Mesothelial cell of epicardium (in vitro differentiated cells): ENCODE results near the gene PREX1. TPM values are rescaled to one million over a fixed set of nuclear protein-coding genes. Genes with fewer than 3 reads are reported as not detected.

Experiments used
- DNase-seq, 2 experiments: peaks; one replicate each; pipeline ENCODE4 v3.0.0; 2021; ENCODE audit warnings: low spot score in 2 of 2; ENCODE audit not compliant: unreplicated experiment in 2 of 2
- H3K27ac Mint-ChIP-seq: 2 replicates; pipeline ENCODE4 v1.8.0; 2021; ENCODE audit warnings: mixed read lengths
- H3K27me3 Mint-ChIP-seq: 2 replicates; pipeline ENCODE4 v1.8.0; 2021; ENCODE audit warnings: low read depth, mixed read lengths
- H3K36me3 Mint-ChIP-seq: 2 replicates; pipeline ENCODE4 v1.8.0; 2021; ENCODE audit warnings: mixed read lengths
- H3K4me1 Mint-ChIP-seq: 2 replicates; pipeline ENCODE4 v1.8.0; 2021; ENCODE audit warnings: mixed read lengths
- H3K4me3 Mint-ChIP-seq: 2 replicates; pipeline ENCODE4 v1.8.0; 2021; ENCODE audit warnings: mild to moderate bottlenecking, moderate library complexity, mixed read lengths
- H3K9me3 Mint-ChIP-seq: 2 replicates; pipeline ENCODE4 v1.8.0; 2021; ENCODE audit warnings: mixed read lengths
- total RNA-seq: library from RNA; stranded (reverse); gene quantifications from 3 replicates; pipeline ENCODE4 v1.2.1, GENCODE V29; 2021
- TF ChIP-seq, protein P1 (sequence below): fragments of 200-600 bp; sonication (generic); IDR thresholded peaks from one replicate; pipeline ENCODE4 v1.5.0; 2021; ENCODE audit warnings: antibody characterized with exemption; ENCODE audit not compliant: unreplicated experiment

Gene PREX1
- total RNA-seq, 1 donor from 2014 or later = 8.3 TPM

DNA sequence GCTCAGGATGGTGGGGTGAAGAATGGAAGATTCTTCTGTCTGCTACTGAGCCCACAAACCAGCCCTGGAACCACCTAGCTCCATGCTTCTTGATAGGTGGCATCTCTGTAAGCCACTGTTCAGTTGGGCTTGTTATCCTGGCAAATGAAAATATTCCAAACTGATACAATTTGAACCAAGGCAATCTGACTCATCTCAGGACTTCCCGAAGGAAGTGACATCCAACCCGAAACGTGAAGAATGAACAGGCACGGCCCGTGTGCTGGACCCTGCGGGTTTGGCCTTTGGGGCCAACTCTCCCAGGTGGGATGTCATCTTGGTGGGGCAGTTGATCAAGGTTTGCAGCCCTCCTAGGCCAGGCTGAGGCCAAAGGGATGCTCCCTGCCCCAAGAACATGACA, 160.3 kb downstream of the PREX1 start:
- Mint-ChIP-seq H3K36me3 (peaks cover 1% of the 10 kb centered on the region), H3K27me3 (peaks cover 7% of the 10 kb centered on the region), H3K27ac (no peak overlapping the region), H3K9me3 (peaks cover 4% of the 10 kb centered on the region), H3K4me3 (no peak overlapping the region), H3K4me1 (peaks cover 11% of the 10 kb centered on the region)
- TF ChIP-seq, protein P1, sequence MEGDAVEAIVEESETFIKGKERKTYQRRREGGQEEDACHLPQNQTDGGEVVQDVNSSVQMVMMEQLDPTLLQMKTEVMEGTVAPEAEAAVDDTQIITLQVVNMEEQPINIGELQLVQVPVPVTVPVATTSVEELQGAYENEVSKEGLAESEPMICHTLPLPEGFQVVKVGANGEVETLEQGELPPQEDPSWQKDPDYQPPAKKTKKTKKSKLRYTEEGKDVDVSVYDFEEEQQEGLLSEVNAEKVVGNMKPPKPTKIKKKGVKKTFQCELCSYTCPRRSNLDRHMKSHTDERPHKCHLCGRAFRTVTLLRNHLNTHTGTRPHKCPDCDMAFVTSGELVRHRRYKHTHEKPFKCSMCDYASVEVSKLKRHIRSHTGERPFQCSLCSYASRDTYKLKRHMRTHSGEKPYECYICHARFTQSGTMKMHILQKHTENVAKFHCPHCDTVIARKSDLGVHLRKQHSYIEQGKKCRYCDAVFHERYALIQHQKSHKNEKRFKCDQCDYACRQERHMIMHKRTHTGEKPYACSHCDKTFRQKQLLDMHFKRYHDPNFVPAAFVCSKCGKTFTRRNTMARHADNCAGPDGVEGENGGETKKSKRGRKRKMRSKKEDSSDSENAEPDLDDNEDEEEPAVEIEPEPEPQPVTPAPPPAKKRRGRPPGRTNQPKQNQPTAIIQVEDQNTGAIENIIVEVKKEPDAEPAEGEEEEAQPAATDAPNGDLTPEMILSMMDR = no peak
- DNase-seq = no peak

DNA sequence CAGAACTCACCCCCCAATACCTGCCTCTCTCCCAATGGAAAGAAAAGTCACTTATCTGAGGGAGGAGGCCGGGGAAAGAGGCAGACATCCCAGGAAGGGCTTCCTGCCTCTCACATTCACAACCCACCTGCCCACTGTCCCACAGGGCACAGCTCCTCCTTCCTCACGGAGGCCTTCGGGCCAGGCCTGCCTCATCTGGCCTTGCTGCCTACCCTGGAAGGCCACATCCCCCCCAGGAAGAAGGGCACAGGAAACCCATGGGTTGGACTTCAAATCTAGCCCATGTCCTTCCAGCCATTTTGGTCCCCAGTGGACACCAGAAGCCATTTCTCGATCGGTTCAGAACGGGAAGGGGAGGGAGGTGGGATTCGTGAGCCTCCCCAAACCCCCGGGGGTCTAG, 162.0 kb downstream of the PREX1 start:
- Mint-ChIP-seq H3K9me3 (peaks cover 5% of the 10 kb centered on the region), H3K36me3 (peaks cover 1% of the 10 kb centered on the region), H3K27me3 (peaks cover 2% of the 10 kb centered on the region), H3K4me3 (no peak overlapping the region), H3K4me1 (peaks cover 11% of the 10 kb centered on the region), H3K27ac (no peak overlapping the region)
- no peak for DNase-seq
- TF ChIP-seq, protein P1 = no peak

DNA sequence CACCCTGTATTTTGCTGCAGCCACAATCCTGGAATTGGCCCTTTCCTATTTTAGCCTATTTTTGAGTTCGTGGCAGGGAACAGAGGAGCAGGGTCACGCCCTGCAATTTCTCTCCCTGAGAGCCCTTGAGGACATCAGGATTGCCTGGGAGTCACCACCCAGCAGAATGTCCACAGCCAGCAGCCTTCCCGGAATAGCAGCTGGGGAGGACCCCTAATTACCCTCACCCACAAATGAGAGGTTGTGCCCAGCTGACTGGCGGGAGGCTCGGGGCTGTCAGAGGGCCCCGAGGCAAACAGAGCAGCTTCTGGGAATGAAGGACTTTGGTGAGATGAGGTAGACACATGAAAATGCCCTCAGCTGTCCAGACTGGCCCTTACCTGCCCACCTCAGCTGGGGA, 165.1 kb downstream of the PREX1 start:
- Mint-ChIP-seq H3K9me3 (peaks cover 16% of the 10 kb centered on the region), H3K4me3 (no peak overlapping the region), H3K27me3 (no peaks in the 10 kb centered on the region), H3K27ac (no peak overlapping the region), H3K4me1 (no peaks in the 10 kb centered on the region), H3K36me3 (peaks cover 1% of the 10 kb centered on the region)
- no peak for DNase-seq
- TF ChIP-seq, protein P1 = no peak

DNA sequence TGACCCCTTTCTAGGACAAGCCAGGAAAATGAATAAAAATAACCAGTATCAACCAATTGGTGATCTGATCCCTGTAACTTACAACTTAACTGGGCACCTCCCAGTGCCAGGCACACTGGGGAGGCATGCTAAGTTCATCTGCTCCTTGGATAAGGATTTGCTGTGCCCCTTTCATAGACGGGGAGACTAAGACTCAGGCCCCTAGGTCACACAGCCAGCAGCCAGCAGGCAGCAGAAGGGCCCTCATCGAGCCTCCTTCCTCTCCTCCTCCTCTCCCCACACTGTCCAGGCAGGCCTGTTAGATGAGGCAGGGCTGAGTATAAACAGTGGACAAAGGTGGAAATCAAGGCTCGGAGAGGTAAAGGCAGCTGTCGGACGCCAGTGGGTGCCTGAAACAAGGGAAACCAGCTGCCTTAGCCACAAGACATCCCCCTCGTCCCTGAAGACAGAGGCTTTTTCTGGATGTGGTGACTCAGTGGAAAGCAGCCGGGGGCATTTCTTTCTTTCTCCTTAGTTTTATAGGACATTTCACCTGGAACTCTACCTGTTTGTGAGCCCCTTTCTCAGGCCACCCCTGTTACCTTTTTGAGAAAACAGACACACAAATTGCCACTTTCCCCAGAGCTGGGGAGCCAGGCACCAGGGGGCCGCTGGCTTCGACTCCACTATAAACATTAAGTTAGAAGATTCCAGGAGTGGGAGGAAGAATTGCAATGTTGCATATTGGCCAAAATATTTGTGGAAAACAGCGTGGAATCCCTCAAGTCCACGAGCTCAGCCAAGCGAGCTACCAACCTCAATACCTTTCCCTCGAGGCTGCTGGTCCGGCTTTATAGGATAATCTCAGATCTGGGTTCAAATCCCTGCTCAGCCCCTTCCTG, 166.0 kb downstream of the PREX1 start:
- no peak for DNase-seq
- Mint-ChIP-seq H3K9me3 (peaks cover 12% of the 10 kb centered on the region), H3K4me1 (no peaks in the 10 kb centered on the region), H3K27ac (no peak overlapping the region), H3K36me3 (peaks cover 1% of the 10 kb centered on the region), H3K4me3 (no peak overlapping the region), H3K27me3 (peaks cover 3% of the 10 kb centered on the region)
- TF ChIP-seq, protein P1 = no peak

DNA sequence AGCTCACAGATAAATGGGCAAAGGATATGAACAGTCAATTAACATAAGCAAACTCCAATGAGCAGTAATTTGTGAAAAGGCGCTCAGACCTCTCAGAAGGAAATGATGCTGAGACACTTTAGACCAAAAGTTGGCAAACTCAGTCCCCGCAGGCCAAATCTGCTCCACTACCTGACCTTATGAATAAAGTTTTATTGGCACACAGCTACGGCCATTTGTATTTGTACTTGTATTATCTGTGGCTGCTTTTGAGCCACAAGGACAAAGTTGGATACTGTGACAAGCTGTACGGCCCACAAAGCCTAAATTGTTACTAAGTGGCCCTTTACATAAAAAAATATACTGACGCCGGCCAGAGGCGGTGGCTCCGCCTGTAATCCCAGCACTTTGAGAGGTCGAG, 167.0 kb downstream of the PREX1 start:
- Mint-ChIP-seq H3K27ac (no peak overlapping the region), H3K4me1 (no peaks in the 10 kb centered on the region), H3K27me3 (peaks cover 3% of the 10 kb centered on the region), H3K9me3 (peaks cover 12% of the 10 kb centered on the region), H3K36me3 (peaks cover 1% of the 10 kb centered on the region), H3K4me3 (no peak overlapping the region)
- DNase-seq = no peak
- TF ChIP-seq, protein P1 = no peak
